ENCODE results near the gene GSTM2. TPM values are rescaled to one million over a fixed set of nuclear protein-coding genes. Genes with fewer than 3 reads are reported as not detected.
A peak's percentile ranks its signal among the peaks of the same experiment; 100 is the strongest.
"Not testable (repeated sequence)": the region's sequence is repeated elsewhere in the genome, so short reads cannot be mapped to it uniquely, and the experiment has no call there.

GSTM2 gene
- total and polyA plus RNA-seq, 4 donors = 7.1 to 15.1 (median 7.9) TPM

DNA sequence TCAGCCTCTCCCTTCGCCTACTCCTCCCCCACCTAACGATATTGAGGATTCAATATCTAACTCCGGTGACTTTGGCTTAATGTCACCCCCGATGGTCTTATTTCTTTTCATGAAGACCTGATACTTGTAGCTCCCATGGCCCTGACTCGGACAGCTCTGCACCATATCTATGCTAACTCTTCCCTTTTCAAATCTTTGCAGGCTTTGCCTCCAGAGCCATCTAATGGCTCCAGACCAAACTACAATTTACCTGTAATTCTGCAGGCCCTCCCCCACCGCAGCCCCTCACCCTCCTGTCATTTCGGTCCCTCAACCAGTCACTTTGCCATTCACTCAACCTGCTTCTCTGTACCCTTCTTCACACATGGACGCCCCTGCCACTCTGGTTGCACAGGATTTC is 36.3 kb downstream of the GSTM2 start:
- no peak for DNase-seq (ENCODE audit: low spot score)
- H3K4me3 ChIP-seq (ENCODE audit: low read depth in 1 of 3, low read length in 3 of 3) = no peak overlapping the region
- no peaks in the 10 kb centered on the region for H3K27me3 ChIP-seq (ENCODE audit: control insufficient read depth in 4 of 4, insufficient read depth in 4 of 4, low read length in 3 of 4)
- no peak for TF ChIP-seq HNF4A (conservative IDR thresholded peaks at IDR 0.05)
- no peak for TF ChIP-seq REST (IDR thresholded peaks at IDR 0.05)
- TF ChIP-seq RAD21 (IDR thresholded peaks at IDR 0.05) = peak; percentile 62 to 72
- 75% methylated on average over 8 of the region's 8 CpGs for WGBS
- H3K27ac ChIP-seq (ENCODE audit: low read depth in 1 of 2, low read length in 2 of 2) = no peak overlapping the region
- peaks cover 0 to 4% (median 0%) of the 10 kb centered on the region in 4 donors for H3K4me1 ChIP-seq (ENCODE audit: control insufficient read depth in 4 of 4, insufficient read depth in 4 of 4, low read length in 3 of 4)
- H3K36me3 ChIP-seq (ENCODE audit: control insufficient read depth in 4 of 4, insufficient read depth in 3 of 4, low read depth in 1 of 4, low read length in 3 of 4) = no peaks in the 10 kb centered on the region
- H3K9me3 ChIP-seq (ENCODE audit: control insufficient read depth in 4 of 4, low read length in 3 of 4) = no peaks in the 10 kb centered on the region
- H3K9ac ChIP-seq (ENCODE audit: low read depth in 1 of 2, low read length in 2 of 2) = no peak overlapping the region

DNA sequence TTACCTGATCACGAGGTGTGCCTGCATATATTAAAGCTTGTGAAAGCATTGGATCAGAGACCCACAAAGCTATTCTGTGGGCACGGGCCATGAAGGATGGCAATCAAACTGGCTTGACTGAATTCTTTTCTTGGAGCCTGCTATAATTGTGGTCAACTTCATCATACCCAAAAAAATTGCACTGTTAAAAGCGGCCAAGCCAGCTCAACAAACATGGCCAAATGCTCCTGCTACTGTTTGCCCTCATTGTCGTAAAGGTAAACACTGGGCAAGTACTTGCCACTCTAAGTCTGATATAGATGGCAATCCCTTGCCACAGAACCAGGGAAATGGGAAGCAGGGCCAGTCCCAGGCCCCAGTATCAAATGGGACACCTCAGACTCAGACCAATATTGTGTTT is 37.6 kb downstream of the GSTM2 start:
- 71% methylated on average over 4 of the region's 4 CpGs for WGBS
- Histone ChIP-seq H3K27me3 (ENCODE audit: control insufficient read depth in 4 of 4, insufficient read depth in 4 of 4, low read length in 3 of 4) (no peaks in the 10 kb centered on the region), H3K4me1 (ENCODE audit: control insufficient read depth in 4 of 4, insufficient read depth in 4 of 4, low read length in 3 of 4) (peaks cover 0 to 4% (median 0%) of the 10 kb centered on the region in 4 donors), H3K27ac (ENCODE audit: low read depth in 1 of 2, low read length in 2 of 2) (no peak overlapping the region), H3K36me3 (ENCODE audit: control insufficient read depth in 4 of 4, insufficient read depth in 3 of 4, low read depth in 1 of 4, low read length in 3 of 4) (no peaks in the 10 kb centered on the region), H3K4me3 (ENCODE audit: low read depth in 1 of 3, low read length in 3 of 3) (no peak overlapping the region), H3K9ac (ENCODE audit: low read depth in 1 of 2, low read length in 2 of 2) (no peak overlapping the region), H3K9me3 (ENCODE audit: control insufficient read depth in 4 of 4, low read length in 3 of 4) (no peaks in the 10 kb centered on the region)
- no peak for DNase-seq (ENCODE audit: low spot score)
- TF ChIP-seq GABPA (IDR thresholded peaks at IDR 0.05 in 1 of 2, conservative IDR thresholded peaks at IDR 0.05 in 1 of 2) (no peak), FOXA1 (IDR thresholded peaks at IDR 0.05) (no peak), RXRA (IDR thresholded peaks at IDR 0.05) (peak in 1 of 2 donors; percentile 20), SP1 (IDR thresholded peaks at IDR 0.05) (no peak), TAF1 (conservative IDR thresholded peaks at IDR 0.05) (no peak), CTCF (IDR thresholded peaks at IDR 0.05; ENCODE audit: low read depth, low read length, missing input control) (no peak), RAD21 (IDR thresholded peaks at IDR 0.05) (no peak), EGR1 (IDR thresholded peaks at IDR 0.05; ENCODE audit: low read depth in 2 of 2) (no peak), REST (IDR thresholded peaks at IDR 0.05) (no peak), FOXA2 (IDR thresholded peaks at IDR 0.05) (peak; percentile 43), YY1 (IDR thresholded peaks at IDR 0.05) (peak; percentile 46), ATF3 (IDR thresholded peaks at IDR 0.05) (no peak), JUND (IDR thresholded peaks at IDR 0.05) (no peak), HNF4G (IDR thresholded peaks at IDR 0.05) (no peak)
- TF ChIP-seq, protein P1, sequence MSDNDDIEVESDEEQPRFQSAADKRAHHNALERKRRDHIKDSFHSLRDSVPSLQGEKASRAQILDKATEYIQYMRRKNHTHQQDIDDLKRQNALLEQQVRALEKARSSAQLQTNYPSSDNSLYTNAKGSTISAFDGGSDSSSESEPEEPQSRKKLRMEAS (IDR thresholded peaks at IDR 0.05) = no peak

DNA sequence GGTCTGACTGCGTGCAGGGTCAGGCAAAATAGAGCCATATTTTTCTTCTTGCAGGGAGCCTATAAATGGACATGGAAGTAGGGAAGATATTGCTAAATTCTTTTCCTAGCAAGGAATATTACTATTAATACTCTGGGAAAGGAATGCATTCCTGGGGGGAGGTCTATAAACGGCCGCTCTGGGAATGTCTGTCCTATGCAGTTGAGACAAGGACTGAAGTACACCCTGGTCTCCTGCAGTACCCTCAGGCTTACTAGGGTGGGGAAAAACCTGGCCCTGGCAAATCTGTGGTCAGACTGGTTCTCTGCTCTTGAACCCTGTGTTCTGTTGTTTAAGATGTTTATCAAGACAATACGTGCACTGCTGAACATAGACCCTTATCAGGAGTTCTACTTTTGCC is 41.1 kb downstream of the GSTM2 start:
- H3K4me3 ChIP-seq (ENCODE audit: low read depth in 1 of 3, low read length in 3 of 3); H3K36me3 ChIP-seq (ENCODE audit: control insufficient read depth in 4 of 4, insufficient read depth in 3 of 4, low read depth in 1 of 4, low read length in 3 of 4); H3K9me3 ChIP-seq (ENCODE audit: control insufficient read depth in 4 of 4, low read length in 3 of 4); H3K27ac ChIP-seq (ENCODE audit: low read depth in 1 of 2, low read length in 2 of 2); DNase-seq (ENCODE audit: low spot score); H3K4me1 ChIP-seq (ENCODE audit: control insufficient read depth in 4 of 4, insufficient read depth in 4 of 4, low read length in 3 of 4); H3K9ac ChIP-seq (ENCODE audit: low read depth in 1 of 2, low read length in 2 of 2); H3K27me3 ChIP-seq (ENCODE audit: control insufficient read depth in 4 of 4, insufficient read depth in 4 of 4, low read length in 3 of 4): not testable (repeated sequence)
- WGBS = 79% methylated on average over 4 of the region's 4 CpGs

GRCh38 chr1:109709822-109710221 is 42.0 kb downstream of the GSTM2 start:
- H3K27ac ChIP-seq (ENCODE audit: low read depth in 1 of 2, low read length in 2 of 2); H3K4me3 ChIP-seq (ENCODE audit: low read depth in 1 of 3, low read length in 3 of 3): not testable (repeated sequence)

More at GRCh38 chr1:109709822-109710221, 42.0 kb downstream of the GSTM2 start:
- H3K36me3 ChIP-seq (ENCODE audit: control insufficient read depth in 4 of 4, insufficient read depth in 3 of 4, low read depth in 1 of 4, low read length in 3 of 4); H3K9me3 ChIP-seq (ENCODE audit: control insufficient read depth in 4 of 4, low read length in 3 of 4); H3K9ac ChIP-seq (ENCODE audit: low read depth in 1 of 2, low read length in 2 of 2); H3K4me1 ChIP-seq (ENCODE audit: control insufficient read depth in 4 of 4, insufficient read depth in 4 of 4, low read length in 3 of 4); DNase-seq (ENCODE audit: low spot score); H3K27me3 ChIP-seq (ENCODE audit: control insufficient read depth in 4 of 4, insufficient read depth in 4 of 4, low read length in 3 of 4): not testable (repeated sequence)

Data from liver (tissue), 9 donors.